Neural progenitor cell (in vitro differentiated cells): ENCODE measurements around the gene SETD2.

Source experiments
- CTCF ChIP-seq: fragments of 200-600 bp; sonication (generic); IDR thresholded peaks from 2 replicates; pipeline ENCODE4 v1.5.1; 2017; ENCODE audit warnings: antibody characterized with exemption, mild to moderate bottlenecking
- EZH2phosphoT487 ChIP-seq: fragments of 200-600 bp; sonication (generic); IDR thresholded peaks from 2 replicates; pipeline ENCODE4 v1.6.1; 2017; ENCODE audit warnings: antibody characterized with exemption

GRCh38 chr3:46979958-46980497, 183.9 kb downstream of the SETD2 start:
- TF ChIP-seq EZH2phosphoT487 = no peak
- no peak for TF ChIP-seq CTCF
